Activated T-helper 17 cell treated with anti-CD3 and anti-CD28 coated beads, Interleukin-2, amount 50 U/mL, for 72 hours (primary cell): Measurements from ENCODE around the gene C12orf75. TPM values are rescaled to one million over a fixed set of nuclear protein-coding genes. Genes with fewer than 3 reads are reported as not detected.

ENCODE experiments used
- ATAC-seq: fragments of 150-1000 bp; cut with Tn5 transposase; replicated peaks from 2 replicates; pipeline ENCODE4 v1.10.0; 2021; ENCODE audit warnings: mild to moderate bottlenecking, moderate library complexity
- H3K27ac Mint-ChIP-seq: one replicate; pipeline ENCODE4 v1.8.0; 2022; ENCODE audit warnings: mixed read lengths
- H3K27me3 Mint-ChIP-seq: one replicate; pipeline ENCODE4 v1.8.0; 2022; ENCODE audit warnings: mixed read lengths
- H3K36me3 Mint-ChIP-seq: one replicate; pipeline ENCODE4 v1.8.0; 2022; ENCODE audit warnings: low read depth, mild to moderate bottlenecking, mixed read lengths
- H3K4me1 Mint-ChIP-seq: one replicate; pipeline ENCODE4 v1.8.0; 2022; ENCODE audit warnings: mixed read lengths
- H3K4me3 Mint-ChIP-seq: one replicate; pipeline ENCODE4 v1.8.0; 2022; ENCODE audit warnings: mild to moderate bottlenecking, mixed read lengths
- H3K9me3 Mint-ChIP-seq: one replicate; pipeline ENCODE4 v1.8.0; 2022; ENCODE audit warnings: mixed read lengths
- total RNA-seq, 2 donors: library from RNA; stranded (reverse); gene quantifications; one replicate each; pipeline ENCODE4 v1.2.3, GENCODE V29; 2022

The C12orf75 gene
- 100 to 1,000 TPM in 1 of 2 donors, 10 to 100 TPM in 1; 42.0 to 102 TPM for total RNA-seq

- H3K4me1 Mint-ChIP-seq: peaks cover 25% of the 10 kb centered on the region
- peak within 1 kb of the TSS; percentile 83 for H3K27ac Mint-ChIP-seq
- H3K4me3 Mint-ChIP-seq: peak within 1 kb of the TSS; percentile 85
- H3K9me3 Mint-ChIP-seq: no peaks in the 10 kb centered on the region
- H3K27me3 Mint-ChIP-seq: no peaks in the 10 kb centered on the region
- peak; percentile 87 for ATAC-seq
- no peaks in the 10 kb centered on the region for H3K36me3 Mint-ChIP-seq
Observed at GRCh38 chr12:105330283-105330930, at the start of gene C12orf75. TSS of gene C12orf75 (plus strand) at chr12:105330691. CDS start at chr12:105330892, 201 bp downstream.

GRCh38 chr12:105280966-105281693, 49.4 kb upstream of the C12orf75 start:
- no peaks in the 10 kb centered on the region for H3K36me3 Mint-ChIP-seq
- no peaks in the 10 kb centered on the region for H3K4me1 Mint-ChIP-seq
- peaks cover 17% of the 10 kb centered on the region for H3K27me3 Mint-ChIP-seq
- ATAC-seq: no peak
- no peak overlapping the region for H3K27ac Mint-ChIP-seq
- H3K9me3 Mint-ChIP-seq: no peaks in the 10 kb centered on the region
- no peak overlapping the region for H3K4me3 Mint-ChIP-seq

GRCh38 chr12:105281694-105282049, 48.8 kb upstream of the C12orf75 start:
- Mint-ChIP-seq H3K4me1 (no peaks in the 10 kb centered on the region), H3K27ac (no peak overlapping the region)

GRCh38 chr12:105285378-105285777, 45.1 kb upstream of the C12orf75 start:
- H3K27ac Mint-ChIP-seq: no peak overlapping the region
- no peak overlapping the region for H3K4me3 Mint-ChIP-seq
- no peaks in the 10 kb centered on the region for H3K36me3 Mint-ChIP-seq
- H3K4me1 Mint-ChIP-seq: no peaks in the 10 kb centered on the region
- peaks cover 19% of the 10 kb centered on the region for H3K27me3 Mint-ChIP-seq
- H3K9me3 Mint-ChIP-seq: no peaks in the 10 kb centered on the region
- ATAC-seq: no peak

More at GRCh38 chr12:105281694-105282049, 48.8 kb upstream of the C12orf75 start:
- Mint-ChIP-seq H3K4me3 (no peak overlapping the region), H3K9me3 (no peaks in the 10 kb centered on the region), H3K27me3 (peaks cover 19% of the 10 kb centered on the region), H3K36me3 (no peaks in the 10 kb centered on the region)
- no peak for ATAC-seq

- H3K27me3 Mint-ChIP-seq: peaks cover 24% of the 10 kb centered on the region
- H3K4me1 Mint-ChIP-seq: no peaks in the 10 kb centered on the region
- no peak overlapping the region for H3K4me3 Mint-ChIP-seq
- no peaks in the 10 kb centered on the region for H3K36me3 Mint-ChIP-seq
- no peak overlapping the region for H3K27ac Mint-ChIP-seq
- ATAC-seq: no peak
- no peaks in the 10 kb centered on the region for H3K9me3 Mint-ChIP-seq
Observed at GRCh38 chr12:105287408-105287807, 43.1 kb upstream of the C12orf75 start.

- Mint-ChIP-seq H3K36me3 (no peaks in the 10 kb centered on the region), H3K27ac (no peak overlapping the region), H3K4me3 (no peak overlapping the region), H3K4me1 (no peaks in the 10 kb centered on the region), H3K9me3 (no peaks in the 10 kb centered on the region), H3K27me3 (peaks cover 23% of the 10 kb centered on the region)
- ATAC-seq: peak; percentile 76
Observed at GRCh38 chr12:105288311-105288996, 42.0 kb upstream of the C12orf75 start.

GRCh38 chr12:105289114-105289904, 41.2 kb upstream of the C12orf75 start:
- Mint-ChIP-seq H3K4me1 (no peaks in the 10 kb centered on the region), H3K4me3 (no peak overlapping the region), H3K27ac (no peak overlapping the region), H3K36me3 (no peaks in the 10 kb centered on the region), H3K9me3 (no peaks in the 10 kb centered on the region), H3K27me3 (peaks cover 14% of the 10 kb centered on the region)
- peak; percentile 78 for ATAC-seq

- no peaks in the 10 kb centered on the region for H3K36me3 Mint-ChIP-seq
- H3K9me3 Mint-ChIP-seq: no peaks in the 10 kb centered on the region
- no peaks in the 10 kb centered on the region for H3K4me1 Mint-ChIP-seq
- peaks cover 5% of the 10 kb centered on the region for H3K27me3 Mint-ChIP-seq
- ATAC-seq: no peak
- H3K4me3 Mint-ChIP-seq: no peak overlapping the region
- H3K27ac Mint-ChIP-seq: no peak overlapping the region
Observed at GRCh38 chr12:105291531-105291930, 39.0 kb upstream of the C12orf75 start.

GRCh38 chr12:105292705-105293104, 37.8 kb upstream of the C12orf75 start:
- Mint-ChIP-seq H3K4me1 (no peaks in the 10 kb centered on the region), H3K4me3 (no peak overlapping the region), H3K9me3 (peaks cover 2% of the 10 kb centered on the region), H3K27ac (no peak overlapping the region), H3K27me3 (peaks cover 5% of the 10 kb centered on the region), H3K36me3 (no peaks in the 10 kb centered on the region)
- ATAC-seq: no peak

GRCh38 chr12:105293187-105293586, 37.3 kb upstream of the C12orf75 start:
- Mint-ChIP-seq H3K36me3 (no peaks in the 10 kb centered on the region), H3K4me1 (no peaks in the 10 kb centered on the region), H3K27me3 (peaks cover 5% of the 10 kb centered on the region), H3K9me3 (peaks cover 5% of the 10 kb centered on the region), H3K27ac (no peak overlapping the region), H3K4me3 (no peak overlapping the region)
- no peak for ATAC-seq

- H3K36me3 Mint-ChIP-seq: no peaks in the 10 kb centered on the region
Observed at GRCh38 chr12:105294161-105294560, 36.3 kb upstream of the C12orf75 start.

GRCh38 chr12:105294886-105295479, 35.5 kb upstream of the C12orf75 start:
- no peaks in the 10 kb centered on the region for H3K36me3 Mint-ChIP-seq
- peaks cover 5% of the 10 kb centered on the region for H3K27me3 Mint-ChIP-seq

More at GRCh38 chr12:105294161-105294560, 36.3 kb upstream of the C12orf75 start:
- H3K4me3 Mint-ChIP-seq: no peak overlapping the region
- H3K9me3 Mint-ChIP-seq: peaks cover 6% of the 10 kb centered on the region
- H3K4me1 Mint-ChIP-seq: no peaks in the 10 kb centered on the region
- ATAC-seq: no peak
- H3K27me3 Mint-ChIP-seq: peaks cover 5% of the 10 kb centered on the region
- H3K27ac Mint-ChIP-seq: no peak overlapping the region

GRCh38 chr12:105296116-105297089, 34.1 kb upstream of the C12orf75 start:
- no peak for ATAC-seq
- Mint-ChIP-seq H3K27me3 (peaks cover 5% of the 10 kb centered on the region), H3K27ac (no peak overlapping the region), H3K4me1 (no peaks in the 10 kb centered on the region), H3K4me3 (no peak overlapping the region), H3K9me3 (peaks cover 16% of the 10 kb centered on the region), H3K36me3 (no peaks in the 10 kb centered on the region)

More at GRCh38 chr12:105294886-105295479, 35.5 kb upstream of the C12orf75 start:
- Mint-ChIP-seq H3K4me3 (no peak overlapping the region), H3K27ac (no peak overlapping the region), H3K4me1 (no peaks in the 10 kb centered on the region), H3K9me3 (peaks cover 9% of the 10 kb centered on the region)
- ATAC-seq: no peak
